Caki2 (cell line): ENCODE results near the gene POLE2. TPM values are rescaled to one million over a fixed set of nuclear protein-coding genes. Genes with fewer than 3 reads are reported as not detected.

Experiments
- total RNA-seq: library from RNA; depleted of rRNA; stranded (reverse); fragments of >200 nt; shearing (Covaris generic); gene quantifications from 2 replicates; pipeline ENCODE4 v1.2.3, GENCODE V29; 2014; ENCODE audit warnings: low replicate concordance; rRNA removed

The POLE2 gene
- total RNA-seq, 1 experiment from 2014 or later = 60.2 TPM

Other genes with a start within 250 kb of the POLE2 start
- gene RPS29, start 101.8 kb downstream of the POLE2 start, total RNA-seq = 2,537 and 2,579 TPM in 2 replicates
- 26.7 and 30.1 TPM in 2 replicates for gene LRR1, start 89.3 kb downstream of the POLE2 start, total RNA-seq
- gene RPL36AL, start 67.6 kb downstream of the POLE2 start, total RNA-seq = 181 and 221 TPM in 2 replicates
- gene MGAT2, start 67.4 kb downstream of the POLE2 start, total RNA-seq = 55.4 and 58.9 TPM in 2 replicates
- 5.3 and 11.0 TPM in 2 replicates for gene DNAAF2, start 53.0 kb downstream of the POLE2 start, total RNA-seq
- gene KLHDC1, start 4.9 kb upstream of the POLE2 start, total RNA-seq = 0.26 TPM in 1 of 2 replicates, not detected in the other
- gene KLHDC2, start 79.9 kb upstream of the POLE2 start, total RNA-seq = 114 and 139 TPM in 2 replicates
- 17.0 and 43.6 TPM in 2 replicates for gene NEMF, start 164.6 kb upstream of the POLE2 start, total RNA-seq
- 51.7 and 52.6 TPM in 2 replicates for gene ARF6, start 204.9 kb upstream of the POLE2 start, total RNA-seq